ENCODE results near the gene ZDHHC14.

DNA sequence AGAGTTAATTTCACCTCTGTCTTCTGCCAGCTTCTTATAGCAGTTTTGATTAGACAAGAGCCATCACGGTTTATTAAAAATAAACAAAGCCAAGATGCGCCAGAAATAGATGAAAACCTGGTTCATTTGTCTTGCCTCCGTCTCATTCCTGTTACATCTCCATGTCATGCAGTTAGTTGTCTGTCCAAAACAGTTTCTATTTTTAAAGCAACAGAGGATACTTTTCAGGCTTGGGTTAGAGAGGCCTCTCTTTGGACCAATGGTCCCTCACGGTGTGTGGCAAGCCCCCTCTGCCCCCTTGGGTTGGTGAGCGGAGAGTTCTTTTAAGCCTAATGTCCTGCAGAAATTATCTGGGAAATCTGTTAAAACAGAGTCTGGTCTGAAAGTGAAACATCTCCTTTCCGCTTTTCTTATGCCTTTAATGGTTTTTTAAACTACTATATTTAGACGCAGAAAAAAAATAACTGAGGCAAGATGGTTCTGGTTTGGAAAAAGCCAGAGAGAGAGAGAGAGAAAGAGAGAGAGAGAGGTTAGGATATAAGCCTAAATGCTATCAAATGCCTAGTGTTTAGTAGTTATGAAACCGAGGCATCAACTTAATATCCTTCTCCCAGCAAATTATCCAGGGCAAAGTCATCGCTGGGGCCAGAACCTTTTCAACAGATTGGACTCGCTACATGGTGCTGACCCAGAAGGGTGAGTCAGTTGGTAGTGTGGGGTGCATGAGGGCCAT is 64.5 kb downstream of the ZDHHC14 start:
- TF ChIP-seq, protein P1, sequence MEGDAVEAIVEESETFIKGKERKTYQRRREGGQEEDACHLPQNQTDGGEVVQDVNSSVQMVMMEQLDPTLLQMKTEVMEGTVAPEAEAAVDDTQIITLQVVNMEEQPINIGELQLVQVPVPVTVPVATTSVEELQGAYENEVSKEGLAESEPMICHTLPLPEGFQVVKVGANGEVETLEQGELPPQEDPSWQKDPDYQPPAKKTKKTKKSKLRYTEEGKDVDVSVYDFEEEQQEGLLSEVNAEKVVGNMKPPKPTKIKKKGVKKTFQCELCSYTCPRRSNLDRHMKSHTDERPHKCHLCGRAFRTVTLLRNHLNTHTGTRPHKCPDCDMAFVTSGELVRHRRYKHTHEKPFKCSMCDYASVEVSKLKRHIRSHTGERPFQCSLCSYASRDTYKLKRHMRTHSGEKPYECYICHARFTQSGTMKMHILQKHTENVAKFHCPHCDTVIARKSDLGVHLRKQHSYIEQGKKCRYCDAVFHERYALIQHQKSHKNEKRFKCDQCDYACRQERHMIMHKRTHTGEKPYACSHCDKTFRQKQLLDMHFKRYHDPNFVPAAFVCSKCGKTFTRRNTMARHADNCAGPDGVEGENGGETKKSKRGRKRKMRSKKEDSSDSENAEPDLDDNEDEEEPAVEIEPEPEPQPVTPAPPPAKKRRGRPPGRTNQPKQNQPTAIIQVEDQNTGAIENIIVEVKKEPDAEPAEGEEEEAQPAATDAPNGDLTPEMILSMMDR (IDR thresholded peaks at IDR 0.05; ENCODE audit: low read length), result no peak
- no peak for TF ChIP-seq EZH2 (optimal IDR thresholded peaks at IDR 0.05; ENCODE audit: low read depth, low read length)
- no peak for TF ChIP-seq EZH2phosphoT487 (IDR thresholded peaks at IDR 0.05; ENCODE audit: low read length)
